Measurements from ENCODE around the gene LPP.
"Not testable (repeated sequence)": the region's sequence is repeated elsewhere in the genome, so short reads cannot be mapped to it uniquely, and the experiment has no call there.

Gene LPP

DNA sequence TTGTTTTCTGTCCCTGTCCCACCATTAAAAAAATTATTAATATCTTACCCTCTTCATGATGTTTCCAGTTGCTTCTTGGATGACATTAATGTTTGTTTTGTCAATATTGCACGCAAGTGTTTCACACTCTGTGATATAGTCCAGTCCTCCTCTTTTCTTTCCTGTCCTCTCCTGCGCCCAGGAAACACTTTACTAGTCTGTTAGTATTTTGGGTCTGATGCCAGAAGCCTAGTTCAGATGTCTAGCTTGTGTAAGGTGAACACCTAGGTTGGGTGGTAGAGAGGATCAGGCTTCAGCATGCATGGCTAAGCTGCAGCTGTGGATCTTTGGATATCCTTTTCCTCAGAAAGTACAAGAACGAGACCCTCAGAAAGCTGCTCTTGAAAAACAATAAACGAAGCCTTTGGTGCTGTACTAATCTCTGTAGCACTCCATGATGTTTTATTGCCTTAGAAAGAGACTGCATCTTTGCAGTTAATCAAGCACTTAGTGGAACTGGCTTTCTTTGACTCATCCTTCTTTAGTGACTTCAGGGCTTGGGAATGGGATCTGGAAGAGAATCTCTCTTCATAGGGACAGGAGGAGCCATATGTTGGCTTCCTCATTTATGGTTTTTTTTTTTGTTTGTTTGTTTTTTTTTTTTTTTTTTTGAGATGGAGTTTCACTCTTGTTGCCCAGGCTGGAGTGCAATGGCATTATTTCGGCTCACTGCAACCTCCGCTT is 253.4 kb downstream of the LPP start:
- DNase-seq: no peak

- DNase-seq: no peak
Observed at GRCh38 chr3:188408831-188409230, 254.9 kb downstream of the LPP start.

DNA sequence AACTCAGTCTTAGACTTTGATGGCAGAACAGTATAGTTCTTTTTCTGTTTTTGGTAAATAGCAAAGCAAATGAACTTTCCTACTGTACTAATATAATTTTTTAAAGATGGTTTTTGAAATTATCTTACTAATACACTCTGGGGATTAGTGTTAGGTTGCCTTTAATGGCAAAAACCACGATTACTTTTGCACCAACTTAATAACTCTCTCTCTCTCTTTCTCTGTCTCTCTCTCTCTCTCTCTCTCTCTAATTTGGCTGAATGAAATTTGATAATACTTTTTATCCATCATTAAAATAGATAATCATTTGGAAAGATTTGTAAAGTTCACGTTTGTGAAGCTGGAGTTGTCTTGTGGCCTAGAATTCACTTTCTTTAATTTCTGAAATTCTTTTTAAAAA is 257.8 kb downstream of the LPP start:
- DNase-seq: no peak

- no peak for DNase-seq
Observed at GRCh38 chr3:188415196-188415595, 261.2 kb downstream of the LPP start.

DNA sequence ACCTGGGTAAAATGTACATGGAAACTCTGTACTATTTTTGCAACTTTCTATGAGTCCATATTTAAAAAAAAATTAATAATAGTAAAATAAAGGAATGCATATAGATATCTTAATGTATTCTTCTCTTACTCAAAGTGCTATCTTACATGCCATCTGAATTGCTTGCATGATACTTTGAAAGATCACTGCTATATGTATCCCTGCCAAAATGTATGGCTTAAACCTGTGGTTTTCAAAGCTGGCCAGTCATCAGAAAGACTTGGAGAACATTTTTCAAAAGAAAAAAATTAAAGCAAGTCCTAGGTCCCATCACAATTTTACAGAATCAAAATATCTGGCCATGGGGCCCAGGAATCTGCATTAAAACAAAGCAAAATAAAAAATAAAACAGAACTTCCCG is 262.1 kb downstream of the LPP start:
- no peak for DNase-seq

DNA sequence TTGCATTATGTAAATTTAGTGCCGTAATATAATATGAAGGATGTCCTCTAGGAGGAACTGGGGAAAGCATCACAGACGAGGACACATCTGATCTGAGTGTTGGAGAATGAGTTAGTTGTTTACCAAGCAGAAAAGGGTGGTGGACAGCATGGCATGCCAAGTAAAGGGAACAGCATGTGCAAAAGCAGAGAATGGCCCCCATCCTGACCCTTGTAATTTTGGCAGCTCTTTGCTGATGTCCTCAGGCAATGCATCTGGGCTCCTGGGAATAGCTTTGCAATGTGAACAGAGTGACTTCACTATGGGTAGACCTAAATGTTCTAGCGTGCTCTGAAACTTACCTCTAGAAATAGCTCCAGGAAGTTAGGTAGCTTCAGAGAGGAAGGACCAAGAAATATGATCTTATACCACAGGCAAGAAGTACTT is 263.3 kb downstream of the LPP start:
- DNase-seq: no peak

DNA sequence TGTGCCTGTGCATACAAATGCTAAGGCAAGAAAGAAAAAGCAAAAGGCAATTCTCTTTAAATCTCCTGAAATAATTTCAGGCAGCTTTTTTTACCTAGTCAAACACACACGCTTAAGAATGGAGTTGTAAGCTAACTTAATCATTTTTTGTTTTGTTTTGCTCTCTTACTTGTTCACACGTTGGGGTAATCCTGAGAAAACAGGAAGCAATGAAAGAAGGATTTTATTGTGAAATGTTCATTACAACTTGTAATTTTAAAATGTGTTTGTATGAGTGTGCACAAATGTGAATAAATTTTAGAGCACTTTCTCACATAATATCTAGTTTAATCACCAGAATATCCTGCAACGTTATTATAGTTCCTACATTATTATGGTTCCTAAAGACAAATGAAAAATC is 263.8 kb downstream of the LPP start:
- DNase-seq: no peak

- DNase-seq: no peak
Observed at GRCh38 chr3:188421151-188421821, 267.3 kb downstream of the LPP start.

DNA sequence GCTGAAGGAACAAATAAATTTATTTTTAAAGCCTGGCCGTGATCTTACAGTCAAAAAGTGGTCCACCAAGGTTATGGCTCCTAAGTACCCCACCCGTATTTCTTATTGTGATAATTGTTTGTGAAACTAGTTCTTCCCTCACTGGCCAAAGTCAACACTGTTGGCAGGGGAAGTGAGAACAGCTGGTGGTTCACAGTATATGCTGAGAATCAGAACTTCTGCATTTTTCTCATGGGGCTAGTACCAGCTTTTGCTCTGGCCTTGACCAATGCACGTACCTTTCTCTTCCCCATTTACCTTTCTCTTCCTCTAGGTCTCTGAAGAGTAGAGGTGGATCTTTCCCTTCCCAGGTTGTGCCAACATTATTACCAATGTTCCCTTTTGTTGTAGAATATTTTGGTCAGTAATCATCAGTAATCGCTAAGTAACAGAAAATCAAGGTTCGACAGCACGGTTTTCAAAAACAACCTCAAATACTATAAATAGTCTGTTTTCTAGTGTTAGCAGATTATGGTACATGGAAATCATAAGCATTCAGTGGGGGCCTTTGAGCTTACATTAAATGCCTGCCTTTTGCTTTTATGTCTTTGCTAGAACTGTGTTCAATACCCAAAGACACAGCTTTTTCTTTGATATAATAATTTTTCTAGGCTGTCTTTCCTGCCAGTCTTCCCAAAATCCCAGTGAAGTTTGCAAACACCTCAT is 268.0 kb downstream of the LPP start:
- no peak for DNase-seq

DNA sequence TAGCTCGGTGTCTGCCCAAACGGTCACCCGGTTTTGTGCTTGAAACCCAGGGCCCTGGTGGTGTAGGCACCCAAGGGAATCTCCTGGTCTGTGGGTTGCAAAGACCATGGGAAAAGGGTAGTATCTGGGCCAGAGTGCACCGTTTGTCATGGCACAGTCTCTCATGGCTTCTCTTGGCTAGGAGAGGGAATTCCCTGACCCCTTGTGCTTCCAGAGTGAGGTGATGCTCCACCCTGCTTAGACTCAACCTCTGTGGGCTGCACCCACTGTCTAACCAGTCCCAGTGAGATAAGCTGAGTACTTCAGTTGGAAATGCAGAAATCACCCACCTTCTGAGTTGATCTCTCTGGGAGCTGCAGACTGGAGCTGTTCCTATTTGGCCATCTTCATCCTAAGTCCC is 274.0 kb downstream of the LPP start:
- not testable (repeated sequence) for DNase-seq

DNA sequence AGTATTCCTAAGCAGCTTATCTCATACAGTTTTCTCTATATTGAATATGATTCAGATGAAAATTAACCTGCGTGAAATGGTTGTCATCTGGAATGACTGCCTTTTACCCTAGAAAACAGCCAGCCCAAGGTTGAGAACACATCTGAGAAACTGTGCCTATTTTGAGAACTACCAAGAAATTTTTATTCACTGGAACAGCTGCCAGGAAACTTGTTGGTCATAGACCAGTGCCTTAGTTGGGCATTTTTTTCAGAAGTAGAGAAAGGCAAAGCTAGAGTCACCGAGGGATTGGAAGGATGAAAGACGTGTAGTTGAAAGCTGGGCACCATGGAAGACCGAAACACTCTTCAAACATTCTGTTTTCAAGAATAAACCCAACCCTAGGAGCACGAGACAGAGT is 277.1 kb downstream of the LPP start:
- no peak for DNase-seq

DNA sequence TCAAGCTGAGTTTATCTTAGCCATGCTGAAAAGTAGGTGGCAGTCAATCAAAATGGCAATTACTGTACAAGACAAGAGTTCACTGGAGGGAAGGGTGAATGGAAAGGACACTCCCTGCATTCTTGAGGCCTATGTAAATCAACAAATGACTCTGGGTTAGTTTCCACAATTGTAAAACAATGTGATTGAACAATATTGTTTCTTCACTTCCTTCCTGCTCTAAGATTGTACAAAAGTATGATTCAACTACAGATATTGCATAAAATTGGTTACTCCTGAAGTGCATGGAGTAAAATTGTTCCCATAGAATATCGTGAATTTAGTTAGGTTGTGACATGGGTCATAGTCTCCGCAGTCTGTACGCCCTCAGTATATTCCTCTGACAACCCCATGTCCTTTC is 277.6 kb downstream of the LPP start:
- DNase-seq: no peak

GRCh38 chr3:188432802-188433520 is 279.0 kb downstream of the LPP start:
- peak; percentile 26 for DNase-seq

DNA sequence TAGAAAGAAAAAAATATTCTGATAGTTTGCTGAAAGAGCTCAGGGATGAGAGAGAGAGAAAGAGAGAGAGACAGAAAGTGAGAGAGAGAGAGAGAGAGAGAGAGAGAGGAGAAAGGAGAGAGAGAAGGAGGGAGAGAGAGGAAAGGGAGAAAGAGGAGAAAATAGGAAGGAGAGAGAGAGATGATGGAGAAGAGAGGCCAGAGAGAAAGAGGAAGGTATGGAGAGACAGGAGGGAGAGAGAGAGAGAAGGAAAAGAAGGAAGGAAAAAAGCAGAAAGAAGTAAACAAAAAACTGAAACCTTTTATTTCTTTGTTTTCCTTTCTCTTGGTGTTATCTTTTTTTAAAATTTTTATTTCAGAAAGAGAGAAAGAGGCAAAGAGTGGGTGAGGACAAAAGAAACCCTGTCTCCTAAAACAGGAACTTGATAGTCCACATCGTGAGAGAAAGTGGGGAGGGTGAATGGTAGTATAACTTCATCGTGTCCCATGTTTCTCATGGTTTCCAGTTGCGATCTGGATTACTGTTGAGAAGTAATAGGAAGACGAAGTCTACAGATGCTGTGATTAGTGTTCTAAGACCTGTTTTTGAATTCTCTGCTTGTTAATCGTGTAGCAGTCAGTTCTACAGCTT is 279.7 kb downstream of the LPP start:
- DNase-seq: no peak

- DNase-seq: no peak
Observed at GRCh38 chr3:188434594-188434993, 280.6 kb downstream of the LPP start.

DNA sequence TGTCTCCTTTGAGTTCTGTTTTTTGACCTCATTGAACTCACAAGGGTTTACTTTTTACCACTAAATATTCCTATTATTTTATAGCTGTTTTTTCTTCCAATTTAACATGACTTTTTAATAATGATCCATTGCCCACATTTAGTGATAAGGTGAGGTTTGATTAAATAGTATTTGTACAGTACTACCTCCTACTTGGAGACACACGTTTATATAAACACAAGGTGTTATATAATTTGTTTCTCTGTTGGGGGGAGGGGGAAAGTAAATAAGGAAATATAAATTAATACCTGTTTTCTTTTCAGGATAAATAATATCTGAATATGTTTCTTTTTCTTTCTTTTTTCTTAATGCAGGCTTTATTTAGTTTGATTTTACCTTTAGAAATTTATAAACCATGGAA is 281.3 kb downstream of the LPP start:
- no peak for DNase-seq

DNA sequence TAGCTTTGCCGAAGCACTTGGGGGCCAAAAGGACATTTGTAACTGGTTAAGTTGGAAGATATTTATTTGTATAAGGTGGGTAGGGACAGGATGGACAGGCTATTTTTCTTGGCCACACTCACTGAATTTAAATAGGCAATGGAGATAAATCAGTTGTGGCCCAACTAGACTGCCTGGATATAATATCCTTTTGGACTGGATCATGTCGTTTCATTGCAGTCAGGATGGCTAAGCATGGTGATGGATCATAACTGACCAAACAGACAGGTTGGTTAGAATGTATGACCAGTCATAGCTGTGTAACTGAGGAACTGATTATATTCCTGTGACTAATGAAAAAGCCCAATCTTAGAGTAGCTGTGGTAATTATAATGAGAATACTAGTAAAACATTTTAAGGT is 284.0 kb downstream of the LPP start:
- no peak for DNase-seq

DNA sequence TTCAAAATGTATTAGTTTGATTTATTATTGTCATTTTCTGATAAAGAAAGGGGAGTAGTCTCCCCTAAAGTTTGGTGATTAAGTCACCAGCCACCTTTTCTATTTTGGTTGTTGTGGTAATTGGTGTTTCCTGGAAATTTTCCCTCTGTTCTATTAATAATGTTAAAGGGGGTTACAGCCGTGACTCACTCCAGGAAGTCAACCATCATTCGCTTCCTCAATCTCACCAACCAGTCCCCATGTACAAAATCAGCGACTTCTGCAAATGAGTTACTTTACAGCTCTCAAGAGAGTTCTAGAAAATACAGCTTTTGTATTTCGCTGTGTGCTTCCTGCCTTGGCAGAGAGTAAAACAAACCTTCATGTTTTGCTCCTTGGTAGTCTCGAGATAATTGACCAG is 285.1 kb downstream of the LPP start:
- DNase-seq: peak; percentile 70

- no peak for DNase-seq
Observed at GRCh38 chr3:188440340-188440972, 286.5 kb downstream of the LPP start.

GRCh38 chr3:188442430-188442829 is 288.5 kb downstream of the LPP start:
- no peak for DNase-seq

GRCh38 chr3:188445175-188445574 is 291.2 kb downstream of the LPP start:
- DNase-seq: not testable (repeated sequence)

- peak; percentile 28 for DNase-seq
Observed at GRCh38 chr3:188446014-188446413, 292.1 kb downstream of the LPP start.
